SK-N-SH treated with all-trans-retinoic acid at 6 μM for 48 hours (cell line): Measurements from ENCODE around the gene AP1G2.

ENCODE experiments used
- ARNTL ChIP-seq: fragments of 450-650 bp; formaldehyde crosslinking; IDR thresholded peaks from 2 replicates; pipeline ENCODE4 v1.5.0; 2020; ENCODE audit warnings: low read depth, mild to moderate bottlenecking, moderate library complexity, borderline replicate concordance
- ISL1 ChIP-seq: fragments of 250-450 bp; sonication (Bioruptor Pico); IDR thresholded peaks from 2 replicates; pipeline ENCODE4 v2.1.2; 2022; ENCODE audit warnings: mild to moderate bottlenecking, moderate library complexity
- OSR1 ChIP-seq: fragments of 250-450 bp; sonication (Bioruptor Pico); IDR thresholded peaks from 2 replicates; pipeline ENCODE4 v1.8.0; 2022; ENCODE audit warnings: moderate library complexity, mild to moderate bottlenecking, inconsistent platforms
- TCF4 ChIP-seq: fragments of 250-450 bp; sonication (Bioruptor Pico); IDR thresholded peaks from 2 replicates; pipeline ENCODE4 v1.8.0; 2021; ENCODE audit warnings: mild to moderate bottlenecking, moderate library complexity, borderline replicate concordance
- TOX ChIP-seq: fragments of 250-450 bp; sonication (Bioruptor Pico); IDR thresholded peaks from 2 replicates; pipeline ENCODE4 v1.8.0; 2021; ENCODE audit warnings: mild to moderate bottlenecking, moderate library complexity, borderline replicate concordance
- ZC3H10 ChIP-seq: fragments of 250-450 bp; sonication (Bioruptor Pico); IDR thresholded peaks from 2 replicates; pipeline ENCODE4 v1.5.1; 2021; ENCODE audit warnings: mild to moderate bottlenecking, moderate library complexity
- ZFP30 ChIP-seq: fragments of 450-650 bp; formaldehyde crosslinking; IDR thresholded peaks from 2 replicates; pipeline ENCODE4 v1.5.0; 2022; ENCODE audit warnings: mild to moderate bottlenecking, moderate library complexity
- ZNF565 ChIP-seq: fragments of 450-650 bp; formaldehyde crosslinking; conservative IDR thresholded peaks from 2 replicates; pipeline ENCODE4 v1.5.0; 2020; ENCODE audit warnings: low read depth, mild to moderate bottlenecking, moderate library complexity
- ZNF8 ChIP-seq: fragments of 450-650 bp; formaldehyde crosslinking; IDR thresholded peaks from 2 replicates; pipeline ENCODE4 v1.5.0; 2020; ENCODE audit warnings: mild to moderate bottlenecking, moderate library complexity
- TF ChIP-seq, protein P1 (sequence below): fragments of 250-450 bp; sonication (Bioruptor Pico); IDR thresholded peaks from 2 replicates; pipeline ENCODE4 v1.5.0; 2020; ENCODE audit warnings: mild to moderate bottlenecking, moderate library complexity
- TF ChIP-seq, protein P2 (sequence below): fragments of 250-450 bp; sonication (Bioruptor Pico); IDR thresholded peaks from 2 replicates; pipeline ENCODE4 v1.8.0; 2020; ENCODE audit warnings: mild to moderate bottlenecking, moderate library complexity, borderline replicate concordance
- TF ChIP-seq, protein P3 (sequence below): fragments of 250-450 bp; sonication (Bioruptor Pico); IDR thresholded peaks from 2 replicates; pipeline ENCODE4 v1.5.1; 2020; ENCODE audit warnings: low read depth, mild to moderate bottlenecking, moderate library complexity
- TF ChIP-seq, protein P4 (sequence below): fragments of 250-450 bp; sonication (Bioruptor Pico); IDR thresholded peaks from 2 replicates; pipeline ENCODE4 v1.8.0; 2021; ENCODE audit warnings: low read depth, mild to moderate bottlenecking, moderate library complexity, borderline replicate concordance

DNA sequence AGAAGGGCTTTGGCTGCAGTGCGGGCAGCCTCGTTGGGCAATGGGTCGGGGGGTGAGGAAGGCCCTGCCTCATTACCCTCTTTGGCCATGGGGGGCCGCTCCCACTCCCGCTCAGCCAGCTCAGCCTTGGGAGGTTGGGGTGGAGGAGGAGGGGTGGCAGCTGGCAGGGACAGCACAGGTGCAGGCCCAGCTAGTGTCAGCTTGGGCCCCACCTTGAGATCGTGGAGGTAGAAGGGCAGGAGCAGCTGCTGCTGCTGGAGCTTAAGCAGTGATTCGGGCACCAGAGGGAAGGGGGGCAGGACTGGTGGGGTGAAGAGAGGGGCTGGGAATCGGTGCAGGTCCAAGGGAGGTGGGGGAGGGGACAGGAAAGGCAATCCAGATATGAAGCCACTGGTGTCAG, 42.0 kb downstream of the AP1G2 start:
- TF ChIP-seq, protein P1, sequence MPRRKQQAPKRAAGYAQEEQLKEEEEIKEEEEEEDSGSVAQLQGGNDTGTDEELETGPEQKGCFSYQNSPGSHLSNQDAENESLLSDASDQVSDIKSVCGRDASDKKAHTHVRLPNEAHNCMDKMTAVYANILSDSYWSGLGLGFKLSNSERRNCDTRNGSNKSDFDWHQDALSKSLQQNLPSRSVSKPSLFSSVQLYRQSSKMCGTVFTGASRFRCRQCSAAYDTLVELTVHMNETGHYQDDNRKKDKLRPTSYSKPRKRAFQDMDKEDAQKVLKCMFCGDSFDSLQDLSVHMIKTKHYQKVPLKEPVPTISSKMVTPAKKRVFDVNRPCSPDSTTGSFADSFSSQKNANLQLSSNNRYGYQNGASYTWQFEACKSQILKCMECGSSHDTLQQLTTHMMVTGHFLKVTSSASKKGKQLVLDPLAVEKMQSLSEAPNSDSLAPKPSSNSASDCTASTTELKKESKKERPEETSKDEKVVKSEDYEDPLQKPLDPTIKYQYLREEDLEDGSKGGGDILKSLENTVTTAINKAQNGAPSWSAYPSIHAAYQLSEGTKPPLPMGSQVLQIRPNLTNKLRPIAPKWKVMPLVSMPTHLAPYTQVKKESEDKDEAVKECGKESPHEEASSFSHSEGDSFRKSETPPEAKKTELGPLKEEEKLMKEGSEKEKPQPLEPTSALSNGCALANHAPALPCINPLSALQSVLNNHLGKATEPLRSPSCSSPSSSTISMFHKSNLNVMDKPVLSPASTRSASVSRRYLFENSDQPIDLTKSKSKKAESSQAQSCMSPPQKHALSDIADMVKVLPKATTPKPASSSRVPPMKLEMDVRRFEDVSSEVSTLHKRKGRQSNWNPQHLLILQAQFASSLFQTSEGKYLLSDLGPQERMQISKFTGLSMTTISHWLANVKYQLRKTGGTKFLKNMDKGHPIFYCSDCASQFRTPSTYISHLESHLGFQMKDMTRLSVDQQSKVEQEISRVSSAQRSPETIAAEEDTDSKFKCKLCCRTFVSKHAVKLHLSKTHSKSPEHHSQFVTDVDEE (CRISPR knock-in tag) = no peak
- no peak for TF ChIP-seq ZFP30 (CRISPR knock-in tag)
- TF ChIP-seq ZC3H10 = no peak
- TF ChIP-seq, protein P2, sequence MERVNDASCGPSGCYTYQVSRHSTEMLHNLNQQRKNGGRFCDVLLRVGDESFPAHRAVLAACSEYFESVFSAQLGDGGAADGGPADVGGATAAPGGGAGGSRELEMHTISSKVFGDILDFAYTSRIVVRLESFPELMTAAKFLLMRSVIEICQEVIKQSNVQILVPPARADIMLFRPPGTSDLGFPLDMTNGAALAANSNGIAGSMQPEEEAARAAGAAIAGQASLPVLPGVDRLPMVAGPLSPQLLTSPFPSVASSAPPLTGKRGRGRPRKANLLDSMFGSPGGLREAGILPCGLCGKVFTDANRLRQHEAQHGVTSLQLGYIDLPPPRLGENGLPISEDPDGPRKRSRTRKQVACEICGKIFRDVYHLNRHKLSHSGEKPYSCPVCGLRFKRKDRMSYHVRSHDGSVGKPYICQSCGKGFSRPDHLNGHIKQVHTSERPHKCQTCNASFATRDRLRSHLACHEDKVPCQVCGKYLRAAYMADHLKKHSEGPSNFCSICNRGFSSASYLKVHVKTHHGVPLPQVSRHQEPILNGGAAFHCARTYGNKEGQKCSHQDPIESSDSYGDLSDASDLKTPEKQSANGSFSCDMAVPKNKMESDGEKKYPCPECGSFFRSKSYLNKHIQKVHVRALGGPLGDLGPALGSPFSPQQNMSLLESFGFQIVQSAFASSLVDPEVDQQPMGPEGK = no peak
- TF ChIP-seq, protein P3, sequence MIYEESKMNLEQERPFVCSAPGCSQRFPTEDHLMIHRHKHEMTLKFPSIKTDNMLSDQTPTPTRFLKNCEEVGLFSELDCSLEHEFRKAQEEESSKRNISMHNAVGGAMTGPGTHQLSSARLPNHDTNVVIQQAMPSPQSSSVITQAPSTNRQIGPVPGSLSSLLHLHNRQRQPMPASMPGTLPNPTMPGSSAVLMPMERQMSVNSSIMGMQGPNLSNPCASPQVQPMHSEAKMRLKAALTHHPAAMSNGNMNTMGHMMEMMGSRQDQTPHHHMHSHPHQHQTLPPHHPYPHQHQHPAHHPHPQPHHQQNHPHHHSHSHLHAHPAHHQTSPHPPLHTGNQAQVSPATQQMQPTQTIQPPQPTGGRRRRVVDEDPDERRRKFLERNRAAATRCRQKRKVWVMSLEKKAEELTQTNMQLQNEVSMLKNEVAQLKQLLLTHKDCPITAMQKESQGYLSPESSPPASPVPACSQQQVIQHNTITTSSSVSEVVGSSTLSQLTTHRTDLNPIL (CRISPR knock-in tag) = no peak
- TF ChIP-seq TOX (CRISPR knock-in tag) = no peak
- no peak for TF ChIP-seq ARNTL (CRISPR knock-in tag)
- no peak for TF ChIP-seq OSR1 (CRISPR knock-in tag)
- TF ChIP-seq ZNF8 (CRISPR knock-in tag) = no peak
- TF ChIP-seq ISL1 (CRISPR knock-in tag) = no peak
- no peak for TF ChIP-seq TCF4 (CRISPR knock-in tag)
- TF ChIP-seq, protein P4, sequence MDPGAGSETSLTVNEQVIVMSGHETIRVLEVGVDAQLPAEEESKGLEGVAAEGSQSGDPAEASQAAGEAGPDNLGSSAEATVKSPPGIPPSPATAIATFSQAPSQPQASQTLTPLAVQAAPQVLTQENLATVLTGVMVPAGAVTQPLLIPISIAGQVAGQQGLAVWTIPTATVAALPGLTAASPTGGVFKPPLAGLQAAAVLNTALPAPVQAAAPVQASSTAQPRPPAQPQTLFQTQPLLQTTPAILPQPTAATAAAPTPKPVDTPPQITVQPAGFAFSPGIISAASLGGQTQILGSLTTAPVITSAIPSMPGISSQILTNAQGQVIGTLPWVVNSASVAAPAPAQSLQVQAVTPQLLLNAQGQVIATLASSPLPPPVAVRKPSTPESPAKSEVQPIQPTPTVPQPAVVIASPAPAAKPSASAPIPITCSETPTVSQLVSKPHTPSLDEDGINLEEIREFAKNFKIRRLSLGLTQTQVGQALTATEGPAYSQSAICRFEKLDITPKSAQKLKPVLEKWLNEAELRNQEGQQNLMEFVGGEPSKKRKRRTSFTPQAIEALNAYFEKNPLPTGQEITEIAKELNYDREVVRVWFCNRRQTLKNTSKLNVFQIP (CRISPR knock-in tag) = no peak
- no peak for TF ChIP-seq ZNF565 (CRISPR knock-in tag)
